GM23248 (cell line): Measurements from ENCODE around the gene NBEAL2.

Experiments
- EZH2 ChIP-seq: fragments of 200-600 bp; sonication (generic); IDR thresholded peaks from 2 replicates; pipeline ENCODE4 v1.6.1; 2018; ENCODE audit warnings: antibody characterized with exemption, mild to moderate bottlenecking; ENCODE audit not compliant: insufficient read depth, poor library complexity, severe bottlenecking
- EZH2phosphoT487 ChIP-seq: fragments of 200-600 bp; sonication (generic); IDR thresholded peaks from 2 replicates; pipeline ENCODE4 v1.6.1; 2018; ENCODE audit warnings: antibody characterized with exemption, moderate library complexity, mild to moderate bottlenecking, low read depth; ENCODE audit not compliant: insufficient read depth

GRCh38 chr3:46955801-46956259 is 23.6 kb upstream of the NBEAL2 start:
- TF ChIP-seq EZH2 (no peak), EZH2phosphoT487 (no peak)
